HG02973 (cell line): Measurements from ENCODE around the gene ITM2B.
"Not testable (repeated sequence)": the region's sequence is repeated elsewhere in the genome, so short reads cannot be mapped to it uniquely, and the experiment has no call there.

Experiments
- ATAC-seq: cut with Tn5 transposase; IDR thresholded peaks from one replicate; pipeline ENCODE4 v1.9.1; 2021; ENCODE audit warnings: moderate library complexity; ENCODE audit not compliant: unreplicated experiment

Gene ITM2B

GRCh38 chr13:48233046-48233888, at the start of gene ITM2B:
TSS of gene ITM2B (plus strand) at chr13:48233206. CDS start at chr13:48233361, 155 bp downstream.
- ATAC-seq: peak; percentile 58

- ATAC-seq: no peak
Observed at GRCh38 chr13:48184260-48184659, 48.7 kb upstream of the ITM2B start.

- ATAC-seq: no peak
Observed at GRCh38 chr13:48185018-48185417, 48.0 kb upstream of the ITM2B start.

DNA sequence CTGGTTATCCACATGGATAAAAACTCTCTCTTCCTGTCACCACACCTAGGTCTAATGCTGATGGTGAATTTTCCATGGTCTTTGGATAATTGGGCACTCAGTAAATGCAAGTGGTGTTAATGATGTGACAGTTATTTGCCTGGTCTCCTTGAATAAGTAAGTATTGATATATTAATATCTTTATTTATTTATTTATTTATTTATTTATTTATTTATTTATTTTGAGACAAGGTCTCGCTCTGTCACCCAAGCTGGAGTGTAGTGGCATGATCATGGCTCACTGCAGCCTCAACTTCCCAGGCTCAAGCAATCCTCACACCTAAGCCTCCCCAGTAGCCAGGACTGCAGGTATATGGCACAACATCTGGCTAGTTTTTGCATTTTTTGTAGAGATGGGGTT, 46.3 kb upstream of the ITM2B start:
- no peak for ATAC-seq

GRCh38 chr13:48188131-48188530, 44.9 kb upstream of the ITM2B start:
- no peak for ATAC-seq

- ATAC-seq: no peak
Observed at GRCh38 chr13:48188601-48189000, 44.4 kb upstream of the ITM2B start.

GRCh38 chr13:48189171-48189570, 43.8 kb upstream of the ITM2B start:
- no peak for ATAC-seq

DNA sequence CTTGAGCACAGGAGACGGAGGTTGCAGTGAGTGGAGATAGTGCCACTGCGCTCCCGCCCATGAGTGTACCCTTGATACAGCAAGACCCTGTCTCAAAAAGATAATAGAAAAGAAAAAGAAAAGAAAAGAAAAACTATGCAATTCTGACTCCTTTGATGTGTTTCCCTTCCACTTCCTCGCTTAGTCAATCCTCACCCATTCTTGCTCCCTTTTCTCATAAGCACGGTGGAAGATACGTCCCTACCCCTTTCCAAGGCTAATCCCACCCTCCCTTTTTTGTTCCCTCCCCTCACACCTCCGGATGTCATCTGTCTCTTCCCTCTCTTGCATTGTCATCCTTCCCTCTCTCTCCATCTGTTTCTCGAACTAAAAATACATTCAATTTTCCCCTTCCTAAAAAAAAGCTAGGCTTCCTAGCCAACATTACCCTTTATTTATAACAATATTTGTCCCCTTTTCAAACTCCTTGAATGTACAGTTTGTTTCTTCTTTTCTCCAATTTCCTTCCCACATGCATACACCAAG, 40.5 kb upstream of the ITM2B start:
- ATAC-seq: no peak

DNA sequence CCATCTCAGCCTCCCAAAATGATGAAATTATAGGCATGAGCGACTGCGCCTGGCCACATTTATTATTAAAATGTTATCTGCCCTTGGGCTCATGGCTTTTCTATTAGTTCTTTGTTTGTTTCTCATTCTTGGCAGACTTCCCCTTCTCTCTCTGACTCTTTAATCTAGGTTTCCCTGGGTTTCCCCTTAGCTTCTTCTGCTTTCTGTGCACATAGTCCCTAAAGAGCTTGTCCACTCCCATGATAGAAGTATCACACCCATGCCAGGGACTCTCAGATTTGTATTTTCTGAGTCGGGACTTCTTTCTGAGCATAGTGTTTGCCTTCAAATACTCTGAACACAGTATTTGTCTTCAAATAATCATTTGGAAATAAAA, 38.6 kb upstream of the ITM2B start:
- ATAC-seq: peak; percentile 76

DNA sequence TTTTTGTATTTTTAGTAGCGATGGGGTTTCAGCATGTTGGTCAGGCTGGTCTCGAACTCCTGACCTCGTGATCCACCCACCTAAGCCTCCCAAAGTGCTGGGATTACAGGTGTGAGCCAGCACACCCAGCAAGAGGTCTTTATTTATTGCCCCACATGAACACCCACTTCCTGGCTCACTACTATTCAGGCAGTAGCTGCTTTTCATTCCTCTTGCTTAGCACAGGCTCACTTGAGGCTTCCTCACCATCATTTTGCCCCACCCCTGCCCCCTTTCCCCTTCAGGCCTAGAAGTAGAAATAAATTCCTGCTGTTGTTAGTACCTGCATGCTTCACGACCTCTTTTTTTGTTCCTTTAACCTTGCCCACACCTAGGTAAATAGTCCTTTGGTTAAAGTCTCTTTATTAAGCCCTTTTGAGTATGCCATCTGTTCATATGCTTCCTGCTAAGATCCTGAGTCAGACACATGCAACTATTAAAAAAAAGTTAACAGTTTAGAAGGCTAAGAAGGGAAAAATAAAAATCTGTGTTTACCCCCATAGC, 33.5 kb upstream of the ITM2B start:
- no peak for ATAC-seq

GRCh38 chr13:48201044-48201443, 32.0 kb upstream of the ITM2B start:
- no peak for ATAC-seq

GRCh38 chr13:48207207-48207606, 25.8 kb upstream of the ITM2B start:
- ATAC-seq: not testable (repeated sequence)

- ATAC-seq: peak; percentile 58
Observed at GRCh38 chr13:48210178-48210577, 22.8 kb upstream of the ITM2B start.

GRCh38 chr13:48214519-48215121, 18.4 kb upstream of the ITM2B start:
- ATAC-seq: no peak

- ATAC-seq: not testable (repeated sequence)
Observed at GRCh38 chr13:48215511-48216203, 17.3 kb upstream of the ITM2B start.

GRCh38 chr13:48216204-48216711, 16.7 kb upstream of the ITM2B start:
- ATAC-seq: no peak

GRCh38 chr13:48220592-48220980, 12.4 kb upstream of the ITM2B start:
- ATAC-seq: no peak

- no peak for ATAC-seq
Observed at GRCh38 chr13:48220981-48221685, 11.9 kb upstream of the ITM2B start.

- no peak for ATAC-seq
Observed at GRCh38 chr13:48221686-48222187, 11.3 kb upstream of the ITM2B start.
